GM10847 (cell line): Measurements from ENCODE around the gene MTX3.

Experiments
- POLR2A ChIP-seq: IDR thresholded peaks from 2 replicates; pipeline ENCODE4 v1.6.1; 2011; ENCODE audit not compliant: insufficient read length; ENCODE audit errors: extremely low read depth

Gene MTX3

GRCh38 chr5:79962575-79963222 is 28.4 kb downstream of the MTX3 start:
- no peak for TF ChIP-seq POLR2A

GRCh38 chr5:79961716-79962574 is 29.1 kb downstream of the MTX3 start:
- TF ChIP-seq POLR2A: no peak

DNA sequence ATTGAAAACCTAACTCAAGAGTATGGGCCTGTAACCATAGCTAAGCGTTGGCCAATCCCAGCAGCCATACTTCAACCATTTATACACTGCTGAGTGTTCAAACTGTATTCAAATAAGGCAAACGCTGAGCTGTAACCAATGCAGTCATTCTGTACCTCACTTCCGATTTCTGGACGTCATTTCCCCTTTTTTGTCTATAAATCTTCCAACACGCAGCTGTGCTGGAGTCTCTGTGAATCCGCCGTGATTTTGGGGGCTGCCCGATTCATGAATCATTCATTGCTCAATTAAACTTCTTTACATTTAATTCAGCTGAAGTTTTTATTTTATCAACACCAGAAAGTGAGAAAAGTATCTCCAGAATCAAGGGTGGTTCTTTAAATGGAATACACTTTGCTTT is 31.7 kb downstream of the MTX3 start:
- TF ChIP-seq POLR2A: no peak

- TF ChIP-seq POLR2A: no peak
Measured at GRCh38 chr5:79955941-79956670, 35.0 kb downstream of the MTX3 start.

DNA sequence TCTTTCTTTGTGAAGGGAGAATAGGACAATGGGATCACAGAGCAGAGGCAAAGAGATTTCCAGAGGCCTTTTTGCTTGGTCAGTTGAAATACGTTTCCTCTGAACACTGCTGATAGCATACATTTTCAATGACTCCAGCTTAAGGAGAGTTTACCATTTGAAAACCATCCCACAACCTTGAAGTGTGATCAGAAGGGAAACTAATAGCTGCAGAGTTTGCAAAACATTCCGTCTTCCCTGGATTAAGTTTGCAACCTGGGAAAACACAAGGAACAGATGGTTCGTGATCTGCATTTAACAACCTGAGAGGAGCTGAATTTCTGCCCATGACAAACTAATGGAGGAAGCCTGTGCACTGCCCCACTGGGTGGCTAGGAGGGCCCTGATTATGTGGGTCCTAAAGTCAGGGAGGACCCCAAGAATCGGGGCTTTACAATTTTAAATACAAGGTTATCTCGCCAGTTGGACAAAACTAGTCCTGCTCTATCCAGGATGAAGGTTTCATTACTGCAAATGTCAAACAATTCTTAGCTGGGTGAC is 35.6 kb downstream of the MTX3 start:
- no peak for TF ChIP-seq POLR2A

DNA sequence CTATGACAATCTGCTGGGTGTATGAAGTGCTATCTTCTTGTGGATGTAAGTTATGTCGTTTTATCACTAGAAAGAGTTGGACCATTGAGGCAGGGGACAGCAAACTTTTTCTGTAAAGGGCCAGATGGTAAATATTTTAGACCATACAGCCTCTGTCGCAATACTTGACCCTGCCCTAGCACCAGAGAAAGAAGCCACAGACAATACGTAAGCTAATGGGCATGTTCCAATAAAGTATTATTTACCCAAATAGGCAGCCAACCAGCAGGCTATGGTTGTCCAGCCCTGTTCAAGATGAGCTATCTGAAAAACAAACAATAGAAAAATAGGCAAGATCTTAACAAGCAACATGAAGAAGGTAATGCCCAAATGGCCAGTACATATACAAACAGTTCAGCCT is 36.4 kb downstream of the MTX3 start:
- TF ChIP-seq POLR2A: no peak

- no peak for TF ChIP-seq POLR2A
Measured at GRCh38 chr5:79947567-79947966, 43.5 kb downstream of the MTX3 start.

DNA sequence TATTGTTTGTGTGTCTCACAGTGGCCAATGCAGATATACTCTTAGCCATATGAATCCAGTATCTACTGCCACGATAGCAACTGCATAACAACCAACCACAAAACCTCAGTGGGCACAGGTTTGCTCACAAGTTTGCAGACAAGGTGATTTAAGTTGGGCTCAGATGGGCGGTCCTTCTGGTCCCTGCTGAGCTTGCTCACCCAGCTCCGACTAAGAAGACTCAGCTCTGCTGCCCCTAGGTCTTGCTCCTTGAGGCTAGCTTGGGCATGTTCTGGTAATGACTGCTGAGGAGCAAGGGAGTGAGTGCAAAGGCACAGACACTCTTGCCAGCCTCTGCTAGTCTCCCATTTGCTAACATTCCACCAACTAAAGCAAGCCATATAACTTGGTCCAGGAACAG is 52.6 kb downstream of the MTX3 start:
- no peak for TF ChIP-seq POLR2A

- no peak for TF ChIP-seq POLR2A
Measured at GRCh38 chr5:79936646-79937216, 54.3 kb downstream of the MTX3 start.

DNA sequence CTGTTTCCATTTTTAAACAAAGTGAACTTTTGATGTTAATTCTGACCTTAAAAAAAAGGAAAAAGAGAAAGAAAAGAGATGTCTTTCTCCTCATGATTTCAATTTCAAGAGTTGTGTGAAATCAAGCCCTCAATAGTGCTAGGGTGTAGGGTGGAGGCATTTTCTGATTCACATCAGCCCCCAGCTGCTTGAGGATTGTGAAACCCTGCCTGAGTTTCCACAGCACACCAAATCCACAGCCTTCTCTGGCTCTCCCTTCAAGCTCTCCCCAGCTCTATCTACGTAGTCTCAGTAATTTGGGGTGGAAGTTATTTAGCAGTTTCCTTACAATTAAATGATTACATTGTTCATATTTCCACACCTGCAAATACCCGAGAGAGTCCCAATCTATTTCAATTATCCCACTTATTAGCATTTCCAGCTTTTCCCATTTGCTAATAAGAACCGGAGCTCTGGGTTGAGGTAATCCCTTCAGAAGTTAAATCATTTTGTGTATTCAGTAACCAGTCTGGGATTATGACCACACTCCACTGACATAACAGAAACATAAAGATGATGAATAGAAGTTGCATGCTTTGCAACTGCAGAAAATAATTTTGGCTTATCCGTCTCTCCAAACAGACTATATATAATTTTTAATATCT is 54.9 kb downstream of the MTX3 start:
- TF ChIP-seq POLR2A: no peak

DNA sequence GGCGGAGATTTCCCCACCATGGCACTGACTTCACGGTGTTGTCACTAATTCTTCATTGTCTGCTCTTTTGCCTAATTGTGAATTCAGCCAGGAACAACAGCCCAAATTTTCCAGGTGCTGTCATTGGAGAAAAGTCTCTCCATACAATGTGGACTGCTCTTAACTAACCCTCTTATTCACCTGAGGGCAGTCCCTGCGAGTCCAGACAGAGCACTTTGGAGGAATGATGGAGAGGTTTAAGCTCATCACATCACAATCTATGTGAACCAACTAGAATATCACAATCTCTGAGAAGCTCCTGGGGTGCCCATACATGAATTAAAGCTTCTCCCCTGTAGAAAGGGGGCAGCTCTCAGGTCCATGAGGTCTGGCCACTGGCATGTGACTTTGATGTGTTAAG is 56.4 kb downstream of the MTX3 start:
- TF ChIP-seq POLR2A: no peak

DNA sequence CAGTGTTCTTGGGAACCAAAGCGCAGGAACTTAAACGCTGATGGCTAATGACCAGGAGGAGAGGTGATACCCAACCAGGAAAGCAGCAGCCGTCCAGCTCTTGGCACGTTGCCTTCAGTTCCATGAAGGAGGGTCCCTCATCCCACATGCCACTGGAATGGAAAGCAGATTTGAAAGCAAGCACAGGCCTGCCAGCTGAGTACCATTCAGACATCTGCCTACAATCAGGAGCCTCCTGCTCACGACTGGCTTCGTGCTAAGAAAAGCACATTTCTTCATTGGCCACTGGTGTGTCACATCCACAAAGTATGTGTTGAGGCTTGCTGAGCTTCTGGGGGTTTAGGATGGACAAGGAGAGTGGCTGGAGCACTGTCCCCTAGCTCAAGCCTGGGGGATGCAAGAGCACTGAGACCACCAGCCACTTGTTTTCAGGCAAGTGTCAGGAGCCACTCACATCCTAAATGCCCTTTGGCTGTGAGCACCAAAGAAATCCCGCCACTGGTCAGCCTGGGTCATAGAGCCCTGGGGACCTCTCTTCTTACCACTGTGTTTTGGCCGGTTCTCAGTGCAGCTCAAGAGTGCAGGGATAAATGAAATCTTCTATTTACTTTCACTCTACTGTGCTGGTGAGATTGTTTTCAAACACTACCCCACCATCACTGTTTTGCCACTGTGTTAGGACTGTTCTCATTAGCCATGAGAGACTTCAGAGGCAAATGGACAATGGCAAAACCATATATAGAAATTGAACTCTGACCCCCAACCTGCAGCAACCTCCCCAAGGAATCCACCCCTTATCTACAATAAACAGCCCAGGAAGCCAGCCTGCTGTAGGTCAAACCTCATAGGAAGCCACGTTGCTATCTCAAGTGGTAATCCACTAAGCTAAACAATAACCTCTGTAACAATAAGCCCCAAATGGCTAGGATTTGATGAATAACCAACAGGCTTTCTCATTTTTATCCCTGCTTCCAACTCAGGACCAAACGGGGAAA is 58.3 kb downstream of the MTX3 start:
- TF ChIP-seq POLR2A: no peak

GRCh38 chr5:79931866-79932265 is 59.2 kb downstream of the MTX3 start:
- no peak for TF ChIP-seq POLR2A

GRCh38 chr5:79931409-79931808 is 59.7 kb downstream of the MTX3 start:
- no peak for TF ChIP-seq POLR2A
